GM19023 (cell line): Measurements from ENCODE around the gene MRPL55.

ENCODE experiments used
- ATAC-seq: cut with Tn5 transposase; IDR thresholded peaks from one replicate; pipeline ENCODE4 v1.9.1; 2021; ENCODE audit warnings: mild to moderate bottlenecking, moderate library complexity; ENCODE audit not compliant: unreplicated experiment

Gene MRPL55

DNA sequence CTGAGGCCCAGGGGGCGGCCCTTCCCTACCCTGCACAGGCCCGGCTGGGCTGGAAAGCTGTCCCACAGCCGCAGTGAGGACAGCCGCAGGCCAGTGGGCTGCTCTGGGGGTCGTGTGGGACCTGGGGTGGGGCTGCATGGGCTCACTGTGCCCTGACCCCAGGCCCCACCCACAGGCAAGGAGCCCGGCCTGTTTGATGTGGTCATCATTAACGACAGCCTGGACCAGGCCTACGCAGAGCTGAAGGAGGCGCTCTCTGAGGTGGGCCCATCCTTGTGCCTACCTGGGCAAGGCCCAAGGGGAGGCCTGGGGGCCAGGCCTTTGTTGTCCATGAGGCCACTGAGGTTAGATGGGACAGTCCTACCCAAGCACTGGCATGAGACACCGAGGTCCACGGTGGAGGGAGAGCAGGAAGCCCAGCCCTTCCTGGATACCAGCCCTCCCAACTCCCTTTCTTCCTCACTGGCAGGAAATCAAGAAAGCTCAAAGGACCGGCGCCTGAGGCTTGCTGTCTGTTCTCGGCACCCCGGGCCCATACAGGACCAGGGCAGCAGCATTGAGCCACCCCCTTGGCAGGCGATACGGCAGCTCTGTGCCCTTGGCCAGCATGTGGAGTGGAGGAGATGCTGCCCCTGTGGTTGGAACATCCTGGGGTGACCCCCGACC lies 39.2 kb upstream of the MRPL55 start:
- ATAC-seq: no peak

- ATAC-seq: no peak
Measured at GRCh38 chr1:228147768-228148167, 38.7 kb upstream of the MRPL55 start.

DNA sequence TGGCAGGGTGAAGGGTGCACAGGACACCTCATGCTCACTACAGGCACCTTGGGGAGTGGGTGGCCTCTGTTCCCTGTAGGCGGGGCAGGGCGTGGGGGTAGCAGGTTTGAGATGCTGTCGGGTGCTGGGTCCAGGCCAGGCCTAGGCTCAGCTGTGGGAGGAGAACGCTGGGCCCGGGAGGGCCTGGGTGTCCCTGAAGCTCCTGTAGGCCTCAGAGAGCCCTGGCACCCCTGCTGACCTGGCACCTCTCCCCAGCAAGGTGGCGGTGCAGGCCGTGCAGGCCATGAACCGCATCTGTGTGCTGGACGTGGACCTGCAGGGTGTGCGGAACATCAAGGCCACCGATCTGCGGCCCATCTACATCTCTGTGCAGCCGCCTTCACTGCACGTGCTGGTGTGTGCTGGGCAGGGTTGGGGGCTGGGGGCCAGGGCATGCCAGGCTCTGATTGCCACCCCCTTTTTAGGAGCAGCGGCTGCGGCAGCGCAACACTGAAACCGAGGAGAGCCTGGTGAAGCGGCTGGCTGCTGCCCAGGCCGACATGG lies 38.1 kb upstream of the MRPL55 start:
- no peak for ATAC-seq

- ATAC-seq: no peak
Measured at GRCh38 chr1:228146417-228147150, 37.5 kb upstream of the MRPL55 start.

- no peak for ATAC-seq
Measured at GRCh38 chr1:228145463-228146416, 36.6 kb upstream of the MRPL55 start.

DNA sequence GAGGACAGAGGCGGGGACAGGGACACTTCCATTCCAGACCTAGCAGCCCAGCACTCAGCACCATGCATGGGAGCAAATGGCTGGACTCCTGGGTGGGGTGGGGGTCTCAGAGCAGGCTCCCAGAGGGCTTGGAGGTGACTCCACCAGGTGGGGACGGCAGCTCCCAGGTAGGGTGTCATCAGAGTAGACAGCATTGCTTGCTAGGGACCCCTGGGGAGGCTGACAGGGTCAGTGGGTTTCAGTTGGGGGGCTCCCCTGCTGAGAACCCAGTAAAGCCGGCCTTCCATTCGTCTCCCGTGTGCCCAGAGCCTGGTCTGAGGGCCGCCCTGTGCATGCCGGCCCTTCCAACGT lies 35.9 kb upstream of the MRPL55 start:
- ATAC-seq: no peak

- no peak for ATAC-seq
Measured at GRCh38 chr1:228144193-228144992, 35.3 kb upstream of the MRPL55 start.

- ATAC-seq: no peak
Measured at GRCh38 chr1:228143480-228144192, 34.5 kb upstream of the MRPL55 start.

- ATAC-seq: no peak
Measured at GRCh38 chr1:228142701-228143136, 33.6 kb upstream of the MRPL55 start.

- ATAC-seq: no peak
Measured at GRCh38 chr1:228142155-228142691, 33.1 kb upstream of the MRPL55 start.

DNA sequence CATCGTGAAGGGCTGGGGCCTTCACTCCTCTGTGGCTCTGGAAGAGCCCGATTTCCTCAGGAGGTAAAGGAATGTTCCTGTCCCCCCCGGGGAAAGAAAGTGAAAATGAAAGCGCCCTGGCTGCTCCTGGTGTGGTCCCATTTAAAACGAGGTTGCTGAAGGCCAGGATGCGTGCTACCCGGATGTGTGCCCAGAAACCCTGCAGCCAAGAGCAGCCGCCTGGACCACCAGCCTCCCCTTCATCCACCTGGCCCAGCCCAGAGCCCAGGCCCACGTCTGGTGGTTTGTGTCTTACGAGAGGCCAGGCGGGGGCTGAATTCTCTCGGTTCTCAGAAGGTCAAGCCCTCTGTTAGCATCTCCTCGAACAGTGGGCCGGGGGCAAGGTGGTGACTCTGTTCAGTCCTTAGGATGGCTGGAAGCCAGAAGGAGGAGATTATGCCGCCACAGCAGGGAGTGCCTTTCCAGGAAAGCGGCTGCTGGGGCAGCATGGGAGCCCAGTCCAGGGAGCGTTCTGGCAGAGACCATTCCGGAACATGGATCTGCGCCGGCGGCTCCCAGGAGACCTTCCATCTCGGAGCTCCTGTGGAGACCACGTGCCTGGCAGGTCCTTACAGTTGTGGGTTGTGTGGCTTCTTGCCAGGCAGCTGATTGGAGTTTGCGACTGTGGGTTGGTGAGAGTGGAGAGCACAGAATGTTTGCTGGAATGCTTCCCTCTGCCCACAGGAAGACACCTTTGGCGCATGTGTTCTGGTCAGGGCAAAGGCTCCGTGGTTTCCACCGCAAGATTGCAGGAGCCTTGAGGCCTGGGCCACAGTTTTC lies 32.3 kb upstream of the MRPL55 start:
- no peak for ATAC-seq

- ATAC-seq: no peak
Measured at GRCh38 chr1:228140724-228141225, 31.7 kb upstream of the MRPL55 start.

- ATAC-seq: peak; percentile 92
Measured at GRCh38 chr1:228139931-228140723, 31.0 kb upstream of the MRPL55 start, which contains the start of gene GUK1. Gene GUK1, plus strand, starts transcription at chr1:228140279. Its CDS starts 24 bp downstream, at chr1:228140303.

- ATAC-seq: no peak
Measured at GRCh38 chr1:228139406-228139930, 30.4 kb upstream of the MRPL55 start.

- ATAC-seq: no peak
Measured at GRCh38 chr1:228136901-228137300, 27.8 kb upstream of the MRPL55 start.

DNA sequence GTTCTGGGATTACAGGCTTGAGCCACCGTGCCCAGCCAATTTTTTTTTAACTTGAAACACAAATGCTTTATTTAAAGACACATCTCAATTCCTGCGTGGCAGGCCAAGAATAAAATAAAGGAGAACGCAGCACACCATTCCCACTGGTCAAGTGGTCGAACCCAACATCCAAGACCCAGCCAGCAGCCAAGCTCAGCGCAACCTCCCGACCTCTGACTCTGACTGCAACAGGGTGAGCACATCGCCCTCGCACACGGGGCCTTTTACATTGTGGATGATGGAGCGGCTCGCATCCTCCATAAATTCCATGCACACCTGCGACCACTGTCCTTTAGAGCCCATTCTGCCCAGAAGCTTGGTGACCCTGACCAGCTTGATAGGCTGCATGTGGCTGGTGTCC lies 25.5 kb upstream of the MRPL55 start:
- ATAC-seq: no peak

DNA sequence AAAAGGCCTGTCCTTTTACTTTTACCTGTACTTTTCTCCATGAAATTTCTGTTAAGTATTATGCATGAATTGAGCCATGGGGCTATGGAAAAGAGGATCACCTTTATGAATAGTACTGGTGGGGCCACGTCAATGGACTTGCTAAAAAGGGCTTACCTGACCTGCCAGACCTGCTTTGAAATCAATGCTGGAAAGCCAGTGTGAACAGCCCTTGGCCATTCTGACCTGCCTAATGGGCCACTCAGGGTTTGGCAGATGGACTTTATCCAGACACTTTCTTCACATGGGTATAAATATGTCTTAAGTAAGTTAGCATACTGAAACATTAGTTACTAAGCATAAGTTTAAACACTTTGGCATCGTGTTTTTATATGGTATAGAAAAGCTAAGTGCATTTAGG lies 22.7 kb upstream of the MRPL55 start:
- ATAC-seq: no peak
